Stomach (tissue), 4 donors: ENCODE data around the gene USP3.
A peak's percentile ranks its signal among the peaks of the same experiment; 100 is the strongest.

Experiments
- CTCF ChIP-seq, 7 experiments: fragments of 450-650 bp in 4 of 7; fragments of 200-600 bp in 3 of 7; sonication (generic) in 3 of 7; IDR thresholded peaks; one replicate each; pipeline ENCODE4 v1.5.1; 2016 to 2019; ENCODE audit warnings: antibody characterized with exemption in 7 of 7, control low read depth in 2 of 7, mild to moderate bottlenecking in 1 of 7
- POLR2A ChIP-seq, 4 donors: fragments of 450-650 bp; IDR thresholded peaks; one replicate each; pipeline ENCODE4 v1.6.1; 2016; ENCODE audit warnings: antibody characterized with exemption in 4 of 4, control low read depth in 2 of 4, mild to moderate bottlenecking in 1 of 4, moderate library complexity in 1 of 4
- POLR2AphosphoS5 ChIP-seq, 3 donors: sonication (generic); formaldehyde crosslinking; IDR thresholded peaks; one replicate each; pipeline ENCODE4 v1.6.1; 2016; ENCODE audit warnings: antibody characterized with exemption in 3 of 3

GRCh38 chr15:63487076-63487757 lies 17.2 kb upstream of the USP3 start:
- TF ChIP-seq CTCF (IDR thresholded peaks at IDR 0.05) (peak in 5 of 7 experiments; percentile 76 to 91 (median 89)), POLR2AphosphoS5 (IDR thresholded peaks at IDR 0.05) (peak in 1 of 3 donors; percentile 70), POLR2A (IDR thresholded peaks at IDR 0.05) (no peak)
